ENCODE results near the gene HRAS.

HRAS gene

DNA sequence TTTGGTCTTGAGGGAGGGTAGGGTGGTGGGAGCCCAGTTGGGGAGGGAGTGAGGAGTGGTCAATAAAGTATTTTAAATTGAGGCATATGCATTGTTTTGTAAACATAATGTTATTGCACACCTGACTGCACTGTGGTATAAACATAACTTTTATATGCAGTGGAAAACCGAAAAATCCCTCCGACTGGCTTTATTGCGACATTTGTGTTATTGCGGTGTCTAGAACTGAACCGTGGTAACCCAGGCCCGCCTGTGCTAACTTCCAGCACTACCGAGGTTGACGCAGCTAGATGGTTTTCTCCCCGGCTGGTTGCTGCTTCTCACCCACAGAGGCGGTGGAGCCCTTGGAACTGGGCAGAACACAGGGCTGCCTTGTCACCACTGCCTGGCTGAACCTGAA lies 20.8 kb downstream of the HRAS start:
- DNase-seq (ENCODE audit: low read depth, low spot score): no peak

DNA sequence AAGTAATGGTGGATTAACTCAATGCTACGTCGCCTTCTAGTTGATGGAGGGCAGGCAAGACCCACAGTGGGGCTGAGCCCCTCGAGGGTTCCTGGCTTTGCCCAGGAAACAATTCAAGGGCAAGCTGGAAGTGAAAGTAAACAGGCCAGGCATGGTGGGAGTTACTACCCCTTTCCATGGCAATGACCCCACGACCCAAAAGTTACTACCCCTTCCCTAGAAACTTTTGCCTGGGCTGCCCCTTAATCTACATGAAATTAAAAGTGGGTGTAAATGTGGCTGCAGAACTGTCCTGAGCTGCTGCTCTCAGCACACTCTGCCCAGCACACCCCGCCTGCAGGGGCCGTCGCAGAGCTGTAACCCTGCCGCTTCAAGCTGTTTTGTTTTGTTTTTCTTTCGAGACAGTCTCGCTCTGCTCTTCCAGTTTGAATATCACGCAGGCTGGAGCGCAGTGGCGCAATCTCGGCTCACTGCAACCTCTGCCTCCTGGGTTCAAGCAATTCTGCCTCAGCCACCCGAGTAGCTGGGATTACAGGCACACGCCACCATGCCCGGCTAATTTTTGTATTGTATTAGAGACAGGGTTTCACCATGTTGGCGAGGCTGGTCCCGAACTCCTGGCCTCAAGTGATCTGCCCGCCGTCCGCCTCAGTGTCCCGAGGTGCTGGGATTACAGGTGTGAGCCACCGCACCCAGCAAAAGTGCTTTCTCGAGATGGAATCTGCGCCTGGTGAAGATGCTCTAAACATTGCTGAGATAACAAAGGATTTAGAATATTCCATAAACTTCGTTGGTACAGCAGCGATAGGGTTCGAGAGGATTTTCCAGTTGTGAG lies 22.4 kb downstream of the HRAS start:
- DNase-seq (ENCODE audit: low read depth, low spot score): no peak

DNA sequence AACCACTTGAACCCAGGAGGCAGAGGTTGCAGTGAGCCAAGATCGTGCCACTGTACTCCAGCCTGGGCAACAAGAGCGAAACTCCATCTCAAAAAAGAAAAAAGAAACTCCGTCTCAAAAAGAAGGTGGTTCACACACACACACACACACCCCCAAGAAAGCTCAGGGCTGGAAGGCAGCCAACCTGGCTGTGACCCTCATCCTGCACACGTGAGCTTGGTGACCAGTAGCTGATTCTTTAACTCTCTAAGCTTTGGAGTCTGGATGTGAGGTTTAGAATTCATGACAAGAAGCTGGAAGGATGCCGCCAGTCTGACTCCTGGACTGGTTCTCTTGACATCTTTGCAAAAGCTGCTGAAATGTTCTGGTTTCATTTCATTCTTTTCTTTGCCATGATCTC lies 26.4 kb downstream of the HRAS start:
- no peak for DNase-seq (ENCODE audit: low read depth, low spot score)

DNA sequence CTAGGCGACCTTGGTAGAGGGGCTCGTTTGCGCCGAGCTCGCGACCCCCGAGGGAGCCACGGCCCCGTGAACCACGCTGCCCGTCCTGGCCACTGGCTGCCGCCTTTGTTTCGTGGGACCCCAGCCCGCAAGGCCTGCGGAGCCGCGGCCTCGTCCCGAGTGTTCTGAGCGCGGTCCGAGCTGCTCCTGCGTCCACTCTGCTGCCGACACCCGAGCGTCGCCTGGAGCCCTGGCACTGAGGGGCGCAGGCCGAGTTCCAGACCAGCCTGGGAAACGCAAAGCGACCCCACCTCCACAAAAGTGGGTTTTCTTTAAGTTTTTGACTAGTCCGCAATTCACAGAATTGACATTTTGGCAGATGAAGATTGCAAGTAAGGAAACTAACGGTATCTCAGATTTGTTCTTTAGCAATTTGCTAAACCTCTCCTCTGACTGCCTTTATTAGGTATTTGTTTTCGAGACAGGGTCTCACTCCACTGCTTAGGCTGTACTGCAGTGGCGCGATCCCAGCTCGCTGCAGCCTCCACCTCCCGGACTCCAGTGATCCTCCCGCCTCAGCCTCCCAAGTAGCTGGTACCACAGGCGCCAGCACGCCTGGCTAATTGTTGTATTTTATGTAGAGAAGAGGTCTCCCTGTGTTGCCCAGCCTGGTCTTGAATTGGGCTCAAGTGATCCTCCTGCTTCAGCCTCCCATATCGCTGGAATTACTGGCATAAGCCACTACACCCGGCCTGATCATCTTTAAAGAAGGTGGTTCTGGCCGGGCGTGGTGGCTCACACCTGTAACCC lies 27.5 kb downstream of the HRAS start:
- no peak for DNase-seq (ENCODE audit: low read depth, low spot score)

DNA sequence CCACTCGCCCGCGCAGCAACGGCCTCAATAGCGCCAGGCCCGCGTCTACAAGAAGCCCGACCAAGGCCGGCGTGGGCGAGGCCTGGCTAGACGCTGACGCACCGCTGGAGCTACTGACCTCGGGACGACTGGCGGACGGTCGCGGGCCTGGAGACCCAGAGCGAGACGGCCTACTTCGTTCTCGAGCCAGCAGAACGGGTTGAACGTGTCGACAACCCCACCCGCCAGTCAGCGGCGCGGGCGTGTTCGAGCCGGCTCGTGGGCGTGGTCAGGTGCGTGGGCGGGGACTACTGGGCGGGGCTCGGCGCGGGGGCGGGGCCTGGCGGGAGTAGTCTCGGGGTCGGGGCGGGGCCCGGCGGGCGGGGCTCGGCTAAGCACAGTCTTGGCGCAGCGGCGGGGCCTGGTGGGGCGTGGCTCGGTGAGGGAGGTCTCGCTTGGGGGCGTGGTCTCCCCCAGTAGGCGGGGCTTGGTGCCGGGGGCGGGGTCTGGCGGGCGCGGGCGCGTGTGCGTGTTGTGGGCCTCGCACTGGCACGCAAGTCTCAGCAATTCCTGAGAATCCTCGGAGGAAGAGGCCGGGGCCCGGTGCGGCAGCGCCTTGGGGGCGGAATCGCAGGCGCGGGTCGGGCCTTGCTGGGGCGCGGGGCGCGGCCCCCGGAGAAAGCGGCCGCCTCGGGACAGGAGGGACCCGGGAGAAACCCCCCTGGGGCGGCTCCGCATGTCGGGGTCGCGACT lies 28.2 kb downstream of the HRAS start, which contains the start of gene RNH1:
Gene RNH1, minus strand, starts transcription at position 248 of the 732 bp plus-strand sequence. CDS start 5,080 bp downstream, outside the sequence.
- DNase-seq (ENCODE audit: low read depth, low spot score): peak; percentile 98

DNA sequence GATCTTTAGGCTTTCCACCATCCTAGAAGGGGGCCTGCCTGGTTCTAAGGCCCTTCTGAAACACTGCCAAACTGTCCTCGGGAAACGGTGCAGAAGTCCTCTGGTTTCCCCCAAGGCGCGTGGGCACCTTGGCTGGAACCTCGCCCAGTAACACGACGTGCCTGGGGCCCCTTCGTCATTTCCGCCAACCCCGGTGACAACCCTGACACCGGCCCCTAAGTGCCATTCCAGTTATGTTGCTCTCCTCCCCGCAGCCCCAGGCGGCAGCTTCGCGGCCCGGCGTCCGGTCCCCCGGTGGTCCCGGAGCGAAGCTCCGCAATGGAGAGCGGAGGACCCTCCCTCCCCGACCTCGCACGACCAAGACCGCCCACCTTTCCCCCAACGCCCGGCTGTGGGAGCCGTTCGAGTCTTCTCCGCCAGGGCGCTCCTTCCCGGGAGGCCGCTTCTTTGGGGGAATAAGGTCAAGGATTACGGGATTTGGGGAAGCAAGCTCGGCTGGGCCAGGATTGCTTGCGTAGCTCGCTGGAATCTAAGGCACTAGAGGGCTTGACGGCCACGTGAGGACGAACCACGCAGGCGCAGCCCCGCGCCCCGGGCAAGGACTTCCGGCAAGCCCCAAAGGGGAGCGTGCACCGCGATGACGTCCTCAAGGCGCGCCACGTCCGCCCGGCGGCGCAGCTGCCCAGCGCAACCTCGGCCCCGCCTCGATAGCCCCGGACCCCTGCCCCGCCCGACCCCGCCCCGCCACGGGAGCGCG lies 29.0 kb downstream of the HRAS start:
- peak; percentile 90 for DNase-seq (ENCODE audit: low read depth, low spot score)

DNA sequence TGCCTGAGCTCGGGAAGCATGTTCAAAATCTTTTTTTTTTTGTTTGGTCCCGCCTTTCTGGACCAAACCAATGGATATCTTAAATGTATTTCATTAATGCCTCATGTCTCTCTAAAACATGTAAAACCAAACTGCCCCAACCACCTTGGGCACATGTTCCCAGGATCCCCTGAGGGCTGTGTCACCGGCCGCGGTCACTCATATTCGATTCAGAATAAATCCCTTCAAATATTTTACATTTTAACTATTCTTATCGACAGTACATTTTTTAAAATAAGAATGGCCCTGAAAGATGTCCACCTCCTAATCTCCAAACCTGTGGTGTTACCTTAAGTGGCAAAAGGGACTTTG lies 30.4 kb downstream of the HRAS start:
- DNase-seq (ENCODE audit: low read depth, low spot score): no peak

DNA sequence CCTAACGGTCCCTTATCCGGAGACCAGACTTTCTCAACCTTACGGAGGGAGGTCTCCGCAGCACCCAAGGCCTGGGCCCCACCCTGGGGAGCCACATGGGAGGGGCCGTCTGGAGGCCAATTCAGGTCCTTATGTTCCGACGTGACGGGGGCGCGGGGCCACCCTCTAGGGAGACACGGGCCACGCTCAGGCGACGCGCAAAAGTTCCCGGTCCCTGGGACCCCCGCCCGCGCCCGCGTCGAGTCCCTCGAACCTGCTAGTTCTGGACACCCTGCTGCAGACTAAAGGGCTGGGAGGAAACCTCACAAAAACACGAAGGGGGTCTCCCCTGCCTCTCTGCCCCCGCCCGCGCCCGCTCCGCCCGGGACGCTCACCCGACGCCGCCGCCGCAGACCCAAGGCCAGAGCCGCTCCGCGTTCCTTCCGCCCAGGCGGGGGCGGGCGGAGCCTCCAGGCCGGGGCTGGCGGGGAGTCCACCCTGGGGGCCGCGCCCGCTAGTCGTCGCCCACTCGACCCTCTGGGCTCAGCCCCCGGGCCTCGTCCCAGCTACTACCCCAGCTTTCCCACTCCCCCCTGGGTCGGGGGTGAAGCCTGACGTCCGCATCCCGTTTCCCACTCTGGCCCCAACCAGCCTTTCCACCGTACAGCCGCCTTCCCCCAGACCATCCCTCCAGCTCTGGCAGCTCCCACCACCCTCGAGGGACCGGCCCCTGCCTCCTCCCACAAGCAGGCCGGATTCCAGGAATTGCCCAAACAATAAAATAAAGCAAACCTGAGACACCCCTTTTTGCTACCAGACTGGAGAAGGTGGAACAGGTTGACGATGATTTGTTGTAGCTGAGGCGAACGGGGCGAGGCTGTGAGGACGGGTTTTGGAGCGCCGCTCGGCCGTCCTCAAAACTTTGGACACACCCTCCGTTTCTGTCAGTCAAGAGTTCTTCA lies 31.1 kb downstream of the HRAS start:
- DNase-seq (ENCODE audit: low read depth, low spot score): no peak

DNA sequence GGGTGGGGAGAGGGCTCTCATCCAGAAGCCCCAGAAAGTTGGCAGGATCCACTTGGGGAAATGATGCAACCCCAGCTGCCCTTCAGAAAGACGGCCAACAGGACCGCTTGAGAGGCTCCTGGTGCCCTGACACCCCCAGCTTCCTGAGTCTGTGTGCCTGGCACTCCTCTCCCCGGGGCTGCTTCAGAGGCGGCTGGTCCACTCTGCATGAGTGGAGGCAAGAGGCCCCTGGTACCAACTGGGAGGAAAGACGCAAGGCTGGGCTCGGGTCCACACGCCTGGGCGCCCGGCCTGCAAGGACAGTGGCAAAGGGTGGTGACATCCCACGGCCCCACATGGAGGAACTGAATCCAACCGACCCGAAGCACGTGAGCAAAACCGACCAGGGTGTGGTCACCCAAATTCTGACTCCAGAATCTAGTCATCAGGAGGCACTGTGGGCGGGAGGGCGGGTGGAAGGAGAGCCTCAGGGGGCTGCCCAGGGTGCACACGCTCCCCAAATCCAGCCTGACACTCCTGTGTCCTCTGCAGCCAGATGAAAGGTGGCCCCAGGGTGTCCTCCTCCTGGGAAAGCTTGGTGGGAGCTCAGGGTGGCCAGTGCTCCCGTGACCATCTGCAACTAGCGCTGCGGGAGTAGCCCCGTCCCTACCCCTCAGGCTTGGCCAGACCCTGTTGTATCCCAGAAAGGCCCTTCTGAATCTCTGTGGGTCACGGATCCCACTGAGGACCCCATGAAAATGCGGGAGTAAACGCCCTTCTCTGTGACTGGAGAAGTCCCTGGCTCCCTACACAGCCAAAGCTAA lies 32.0 kb downstream of the HRAS start:
- no peak for DNase-seq (ENCODE audit: low read depth, low spot score)

DNA sequence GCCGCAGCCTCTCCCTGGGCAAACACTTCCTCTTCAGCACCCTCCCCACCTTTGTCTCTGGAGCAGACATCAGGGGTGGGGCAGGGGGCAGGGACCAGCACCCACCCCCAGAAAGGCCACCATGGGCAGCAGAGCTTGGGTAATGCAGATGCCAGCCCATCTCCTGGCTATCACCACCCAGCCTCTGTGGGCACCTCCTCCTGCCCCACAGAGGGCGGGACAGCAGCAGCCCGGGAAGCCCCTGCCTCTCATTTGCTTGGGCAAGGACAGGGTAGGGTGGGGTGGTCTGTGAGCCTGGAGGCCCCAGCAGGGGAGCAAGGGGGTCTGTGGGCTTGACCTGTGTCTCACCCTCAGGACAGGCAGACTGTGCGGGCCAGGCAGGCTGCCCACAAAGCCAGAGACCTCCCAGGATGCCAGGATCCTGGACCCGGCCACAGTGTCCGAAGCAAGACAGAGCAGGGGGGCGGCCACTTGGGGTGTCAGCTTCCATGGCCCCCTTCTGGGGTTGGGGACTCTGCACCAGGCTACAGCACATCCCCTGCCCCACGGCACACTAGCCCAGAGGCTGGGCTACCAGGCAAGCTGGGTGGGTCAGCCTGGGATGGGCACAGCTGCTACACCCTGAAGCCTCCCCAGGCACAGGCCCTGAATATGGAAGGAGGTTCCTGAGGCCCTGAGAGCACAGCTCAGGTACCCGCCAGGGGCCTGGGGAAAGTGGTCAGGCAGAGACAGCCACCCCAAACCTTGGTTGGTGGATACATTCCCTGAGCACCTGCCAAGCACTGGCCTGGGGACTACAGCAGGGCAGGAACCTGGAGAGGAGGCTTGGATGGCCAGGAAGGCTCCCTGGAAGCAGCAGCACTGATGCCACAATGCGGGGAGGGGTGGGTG lies 32.8 kb downstream of the HRAS start:
- DNase-seq (ENCODE audit: low read depth, low spot score): no peak

DNA sequence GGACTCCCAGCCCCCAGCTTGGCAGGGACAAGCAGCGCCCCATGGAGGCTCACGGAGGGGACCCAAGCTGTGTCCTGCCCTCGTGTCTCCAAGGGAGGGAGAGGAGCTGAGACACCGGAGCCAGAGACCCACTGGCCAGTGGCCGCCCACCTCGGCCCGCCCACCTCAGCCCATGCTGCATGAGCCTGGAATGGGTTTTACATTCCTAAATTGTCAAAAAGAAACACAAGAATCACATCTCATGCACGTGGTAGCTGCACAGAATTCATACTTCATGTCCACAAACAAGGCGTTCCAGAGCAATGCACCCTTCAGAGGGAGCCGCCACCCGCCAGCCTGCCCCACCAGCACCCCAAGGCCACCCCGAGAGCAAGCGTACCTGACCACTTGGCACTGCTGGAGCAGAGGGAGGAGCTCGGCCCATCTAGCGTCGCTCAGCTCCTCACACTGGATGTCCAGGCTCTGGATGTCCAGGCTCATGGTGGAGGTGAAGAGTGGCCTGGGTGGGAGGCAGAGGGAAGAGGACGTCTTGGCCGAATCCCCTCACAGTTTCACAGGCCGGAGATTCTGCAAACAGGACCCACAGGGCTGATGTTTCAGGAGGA lies 33.6 kb downstream of the HRAS start:
- DNase-seq (ENCODE audit: low read depth, low spot score): no peak

DNA sequence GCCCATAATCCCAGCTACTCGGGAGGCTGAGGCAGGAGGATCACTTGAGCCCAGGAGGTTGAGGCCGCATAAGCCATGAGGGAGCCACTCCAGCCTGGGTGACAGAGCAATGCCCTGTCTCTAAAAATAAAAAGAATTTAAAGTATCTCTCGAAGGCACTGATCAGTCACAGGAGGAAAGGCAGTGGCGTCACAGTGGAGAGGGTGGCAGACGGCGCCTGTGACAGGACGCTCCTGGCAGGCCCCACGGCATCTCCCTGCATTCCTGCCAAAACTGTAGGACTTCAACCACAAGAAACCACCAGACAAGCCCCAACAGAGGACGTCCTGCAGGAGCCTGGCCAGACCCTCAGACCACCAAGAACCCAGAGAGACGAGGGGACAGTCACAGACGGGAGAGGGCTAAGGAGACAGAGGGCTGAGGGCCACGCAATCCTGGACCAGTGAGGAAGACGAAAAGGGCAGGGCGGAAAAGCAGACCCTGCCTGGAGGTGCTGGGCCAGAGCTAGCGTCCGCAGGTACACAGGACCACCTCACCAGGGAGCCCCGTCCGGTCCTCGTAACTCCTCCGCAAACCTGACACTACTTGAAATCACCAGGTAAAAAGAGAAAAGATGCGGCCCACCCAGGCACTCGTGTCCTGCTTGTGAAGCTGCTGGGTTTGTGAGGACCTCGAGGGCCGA lies 34.2 kb downstream of the HRAS start:
- no peak for DNase-seq (ENCODE audit: low read depth, low spot score)

DNA sequence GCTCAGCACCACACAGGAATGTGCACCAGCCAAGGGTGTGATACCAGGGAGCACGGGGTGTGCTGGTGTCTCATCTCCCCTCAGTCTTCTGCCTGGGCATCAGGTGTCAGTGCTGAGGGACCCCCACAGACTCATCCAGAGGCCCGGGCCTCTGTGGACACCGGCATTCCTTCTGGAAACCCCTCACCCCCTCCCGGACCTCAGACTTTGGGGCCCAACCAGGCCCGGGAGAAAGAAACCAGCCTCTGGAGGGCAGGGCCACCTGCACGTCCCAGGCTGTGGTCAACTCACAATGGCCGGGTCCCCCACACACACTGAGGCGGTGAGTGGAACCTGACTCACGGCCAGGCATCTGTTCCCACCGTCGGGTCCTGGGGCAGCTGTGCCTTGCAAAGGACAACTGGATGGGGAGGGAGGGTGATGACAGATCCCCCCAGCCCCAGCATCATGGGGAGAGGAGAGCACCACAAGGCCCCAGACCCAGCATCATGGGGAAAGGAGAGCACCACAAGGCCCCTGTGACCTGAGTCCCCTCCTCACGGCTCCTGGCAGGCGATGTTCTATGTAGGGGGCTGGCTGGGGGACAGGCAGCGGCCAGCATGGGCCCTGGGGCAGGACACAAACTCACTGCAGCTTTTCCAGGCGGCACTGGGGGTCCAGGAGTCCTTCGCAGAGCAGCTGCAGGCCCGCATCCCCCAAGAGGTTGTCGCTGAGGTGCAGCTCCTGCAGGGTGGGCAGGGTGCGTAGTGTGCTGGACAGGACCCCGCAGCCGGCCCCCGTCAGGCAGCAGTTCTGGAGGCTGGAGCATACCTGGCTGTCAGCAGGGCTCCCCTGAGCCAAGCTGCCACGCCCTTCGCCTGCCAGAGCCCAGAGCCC lies 35.9 kb downstream of the HRAS start:
- DNase-seq (ENCODE audit: low read depth, low spot score): no peak

DNA sequence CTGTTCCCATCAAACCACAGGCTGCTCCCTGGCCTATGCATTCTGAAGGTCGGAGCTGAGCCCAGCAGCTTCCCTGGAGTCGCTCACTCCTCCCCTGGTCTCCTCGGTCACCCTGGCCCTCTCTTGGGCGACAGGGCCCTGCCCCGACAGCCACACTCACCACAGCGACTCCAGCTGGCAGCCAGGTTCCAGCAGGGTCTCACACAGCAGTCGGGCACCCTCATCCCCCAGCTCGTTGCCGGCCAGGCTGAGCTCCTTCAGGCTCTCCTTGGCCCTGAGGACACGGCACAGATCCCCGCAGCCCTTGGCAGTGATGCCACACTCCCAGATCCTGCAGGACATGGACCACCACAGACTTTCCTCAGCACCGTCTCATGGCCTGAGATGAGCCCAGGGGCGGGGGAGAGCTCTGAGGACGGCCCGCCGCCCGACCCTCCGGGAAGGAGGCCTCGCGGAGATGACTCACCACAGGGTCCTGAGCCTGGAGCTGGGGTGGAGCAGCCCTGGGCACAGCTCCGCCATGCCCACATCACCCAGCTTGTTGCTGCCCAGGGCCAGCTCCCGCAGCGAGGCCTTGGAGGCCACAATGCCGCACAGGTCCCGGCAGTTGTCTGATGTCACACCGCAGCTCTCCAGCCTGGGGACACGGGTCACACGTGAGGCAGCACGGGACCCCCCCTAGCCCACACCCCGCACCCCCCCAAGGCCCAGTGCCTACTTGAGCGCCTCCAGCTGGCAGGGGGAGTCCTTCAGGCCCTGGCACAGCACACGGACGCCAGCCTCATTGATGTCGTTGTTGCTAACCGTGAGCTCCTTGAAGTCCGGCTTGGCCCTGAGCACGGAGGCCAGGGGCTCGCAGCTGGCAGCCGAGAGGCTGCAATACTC lies 36.8 kb downstream of the HRAS start:
- no peak for DNase-seq (ENCODE audit: low read depth, low spot score)

DNA sequence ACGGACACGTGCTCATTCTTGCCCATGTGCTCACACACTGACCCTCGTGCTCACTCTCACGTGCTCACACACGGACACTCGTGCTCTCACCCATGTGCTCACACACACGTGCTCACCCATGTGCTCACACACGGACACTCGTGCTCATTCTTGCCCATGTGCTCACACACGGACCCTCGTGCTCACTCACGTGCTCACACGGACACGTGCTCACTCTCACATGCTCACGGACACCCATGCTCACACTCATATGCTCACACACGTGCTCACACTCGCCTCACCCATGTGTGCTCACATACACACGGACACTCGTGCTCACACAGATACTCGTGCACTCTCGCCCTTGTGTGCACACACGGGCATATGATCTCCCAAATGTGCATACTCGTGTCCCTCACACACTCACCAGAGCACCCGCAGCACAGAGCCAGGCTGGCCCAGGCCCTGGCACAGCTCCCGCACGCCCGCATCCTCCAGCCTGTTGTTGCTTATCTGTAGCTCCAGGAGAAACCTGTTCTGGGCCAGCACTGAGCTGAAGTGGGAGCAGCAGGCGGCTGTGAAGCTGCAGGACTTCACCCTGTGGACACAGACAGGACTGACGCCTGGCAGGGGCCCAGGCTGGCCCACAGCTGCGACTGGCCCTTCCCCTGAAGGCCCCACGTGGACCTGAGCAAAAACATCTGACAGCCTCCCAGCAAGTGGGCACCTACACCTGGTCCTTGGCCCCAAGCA lies 37.6 kb downstream of the HRAS start:
- no peak for DNase-seq (ENCODE audit: low read depth, low spot score)
